Stimulated activated naive B cell treated with anti-CD40 and anti-IgM and Interleukin-4, amounts not matched to agents 10 μg/mL and 1 μg/mL and 100 μg/mL, for 72 hours (primary cell): ENCODE results near the gene ZPR1.
A peak's percentile ranks its signal among the peaks of the same experiment; 100 is the strongest.
"Not testable (repeated sequence)": the region's sequence is repeated elsewhere in the genome, so short reads cannot be mapped to it uniquely, and the experiment has no call there.

ENCODE experiments used
- ATAC-seq, 2 donors: fragments of 150-1000 bp; cut with Tn5 transposase; replicated peaks; 2 replicates each; pipeline ENCODE4 v1.10.0; 2021; ENCODE audit warnings: moderate library complexity in 1 of 2
- DNase-seq: peaks from one replicate; pipeline ENCODE4 v3.0.0; 2021
- H3K27ac Mint-ChIP-seq: one replicate; pipeline ENCODE4 v1.8.0; 2022; ENCODE audit warnings: mild to moderate bottlenecking, mixed read lengths
- H3K27me3 Mint-ChIP-seq, 2 donors: one replicate each; pipeline ENCODE4 v1.8.0; 2022; ENCODE audit warnings: mixed read lengths in 2 of 2
- H3K36me3 Mint-ChIP-seq, 2 donors: one replicate each; pipeline ENCODE4 v1.8.0; 2022; ENCODE audit warnings: mixed read lengths in 2 of 2, mild to moderate bottlenecking in 1 of 2
- H3K4me1 Mint-ChIP-seq, 2 donors: one replicate each; pipeline ENCODE4 v1.8.0; 2022; ENCODE audit warnings: mixed read lengths in 2 of 2, mild to moderate bottlenecking in 1 of 2
- H3K4me3 Mint-ChIP-seq, 2 donors: one replicate each; pipeline ENCODE4 v1.8.0; 2022; ENCODE audit warnings: mild to moderate bottlenecking in 2 of 2, mixed read lengths in 2 of 2, moderate library complexity in 1 of 2
- H3K9me3 Mint-ChIP-seq, 2 donors: one replicate each; pipeline ENCODE4 v1.8.0; 2022; ENCODE audit warnings: mixed read lengths in 2 of 2, mild to moderate bottlenecking in 1 of 2

ZPR1 gene

GRCh38 chr11:116773203-116774097 lies 14.4 kb downstream of the ZPR1 start:
- peak; percentile 57 to 60 for ATAC-seq
- Mint-ChIP-seq H3K9me3 (no peaks in the 10 kb centered on the region), H3K4me1 (peaks cover 33 to 61% of the 10 kb centered on the region in 2 donors), H3K4me3 (peak overlapping the region; percentile 87 to 100), H3K36me3 (peaks cover 31 to 43% of the 10 kb centered on the region in 2 donors), H3K27ac (peak overlapping the region; percentile 100), H3K27me3 (no peaks in the 10 kb centered on the region)
- DNase-seq: no peak

GRCh38 chr11:116772443-116773202 lies 15.2 kb downstream of the ZPR1 start, which contains the start of gene BUD13:
Gene BUD13, minus strand, starts transcription at chr11:116772987. Its CDS starts 23 bp downstream, at chr11:116772964.
- H3K4me3 Mint-ChIP-seq: peak within 1 kb of the TSS; percentile 87 to 100
- peaks cover 29 to 55% of the 10 kb centered on the region in 2 donors for H3K4me1 Mint-ChIP-seq
- no peaks in the 10 kb centered on the region for H3K9me3 Mint-ChIP-seq
- H3K27ac Mint-ChIP-seq: peak within 1 kb of the TSS; percentile 100
- DNase-seq: peak; percentile 93
- H3K27me3 Mint-ChIP-seq: no peaks in the 10 kb centered on the region
- peaks cover 27 to 36% of the 10 kb centered on the region in 2 donors for H3K36me3 Mint-ChIP-seq
- peak; percentile 91 to 93 for ATAC-seq

- ATAC-seq: no peak
- Mint-ChIP-seq H3K36me3 (peaks cover 25 to 29% of the 10 kb centered on the region in 2 donors), H3K27ac (peak overlapping the region; percentile 100), H3K9me3 (no peaks in the 10 kb centered on the region), H3K4me3 (peak overlapping the region; percentile 87 to 100), H3K27me3 (no peaks in the 10 kb centered on the region), H3K4me1 (peaks cover 27 to 52% of the 10 kb centered on the region in 2 donors)
- no peak for DNase-seq
Measured at GRCh38 chr11:116771935-116772334, 15.9 kb downstream of the ZPR1 start.

- H3K4me3 Mint-ChIP-seq: no peak overlapping the region
- no peaks in the 10 kb centered on the region for H3K9me3 Mint-ChIP-seq
- no peaks in the 10 kb centered on the region for H3K27me3 Mint-ChIP-seq
- no peak for ATAC-seq
- DNase-seq: no peak
- no peak overlapping the region for H3K27ac Mint-ChIP-seq
- peaks cover 0 to 4% of the 10 kb centered on the region in 2 donors for H3K4me1 Mint-ChIP-seq
- peaks cover 23 to 47% of the 10 kb centered on the region in 2 donors for H3K36me3 Mint-ChIP-seq
Measured at GRCh38 chr11:116762132-116762531, 25.7 kb downstream of the ZPR1 start.

- not testable (repeated sequence) for H3K27ac Mint-ChIP-seq
- peaks cover 35 to 51% of the 10 kb centered on the region in 2 donors for H3K36me3 Mint-ChIP-seq
Measured at GRCh38 chr11:116756044-116756443, 31.8 kb downstream of the ZPR1 start.

GRCh38 chr11:116750070-116750718 lies 37.6 kb downstream of the ZPR1 start:
- Mint-ChIP-seq H3K9me3 (no peaks in the 10 kb centered on the region), H3K36me3 (peaks cover 25 to 39% of the 10 kb centered on the region in 2 donors), H3K4me1 (no peaks in the 10 kb centered on the region), H3K27me3 (no peaks in the 10 kb centered on the region), H3K27ac (no peak overlapping the region), H3K4me3 (no peak overlapping the region)
- DNase-seq (no peak), ATAC-seq (no peak)

More at GRCh38 chr11:116756044-116756443, 31.8 kb downstream of the ZPR1 start:
- not testable (repeated sequence) for DNase-seq, H3K9me3 Mint-ChIP-seq, H3K4me1 Mint-ChIP-seq, ATAC-seq, H3K27me3 Mint-ChIP-seq, H3K4me3 Mint-ChIP-seq

- no peak overlapping the region for H3K4me3 Mint-ChIP-seq
- ATAC-seq (no peak), DNase-seq (no peak)
- H3K36me3 Mint-ChIP-seq: peaks cover 14 to 24% of the 10 kb centered on the region in 2 donors
- H3K27me3 Mint-ChIP-seq: no peaks in the 10 kb centered on the region
- H3K9me3 Mint-ChIP-seq: no peaks in the 10 kb centered on the region
- no peak overlapping the region for H3K27ac Mint-ChIP-seq
- H3K4me1 Mint-ChIP-seq: peaks cover 0 to 3% of the 10 kb centered on the region in 2 donors
Measured at GRCh38 chr11:116742104-116742503, 45.7 kb downstream of the ZPR1 start.

GRCh38 chr11:116740741-116741140 lies 47.1 kb downstream of the ZPR1 start:
- Mint-ChIP-seq H3K9me3 (no peaks in the 10 kb centered on the region), H3K4me3 (no peak overlapping the region), H3K4me1 (peaks cover 0 to 3% of the 10 kb centered on the region in 2 donors), H3K27me3 (no peaks in the 10 kb centered on the region), H3K36me3 (peaks cover 11 to 25% of the 10 kb centered on the region in 2 donors), H3K27ac (no peak overlapping the region)
- DNase-seq: no peak
- ATAC-seq: no peak

GRCh38 chr11:116738975-116739374 lies 48.8 kb downstream of the ZPR1 start:
- Mint-ChIP-seq H3K9me3 (no peaks in the 10 kb centered on the region), H3K4me1 (peaks cover 6 to 7% of the 10 kb centered on the region in 2 donors), H3K4me3 (no peak overlapping the region), H3K36me3 (peaks cover 8 to 24% of the 10 kb centered on the region in 2 donors), H3K27me3 (no peaks in the 10 kb centered on the region), H3K27ac (no peak overlapping the region)
- no peak for ATAC-seq
- DNase-seq: no peak

GRCh38 chr11:116736763-116737162 lies 51.1 kb downstream of the ZPR1 start:
- Mint-ChIP-seq H3K27me3 (peaks cover 0 to 2% of the 10 kb centered on the region in 2 donors), H3K27ac (no peak overlapping the region), H3K9me3 (no peaks in the 10 kb centered on the region), H3K4me1 (peaks cover 22 to 25% of the 10 kb centered on the region in 2 donors), H3K36me3 (peaks cover 9 to 30% of the 10 kb centered on the region in 2 donors), H3K4me3 (no peak overlapping the region)
- DNase-seq: no peak
- ATAC-seq: no peak

GRCh38 chr11:116733969-116734508 lies 53.8 kb downstream of the ZPR1 start:
- Mint-ChIP-seq H3K27ac (no peak overlapping the region), H3K36me3 (peaks cover 9 to 17% of the 10 kb centered on the region in 2 donors), H3K9me3 (no peaks in the 10 kb centered on the region), H3K4me1 (peaks cover 19 to 25% of the 10 kb centered on the region in 2 donors), H3K27me3 (peaks cover 5 to 10% of the 10 kb centered on the region in 2 donors), H3K4me3 (no peak overlapping the region)
- peak; percentile 8 for DNase-seq
- peak in 1 of 2 donors; percentile 54 for ATAC-seq

- DNase-seq (peak; percentile 20), ATAC-seq (peak; percentile 68 to 82)
- peaks cover 19 to 25% of the 10 kb centered on the region in 2 donors for H3K4me1 Mint-ChIP-seq
- peak overlapping the region in 1 of 2 donors; percentile 62 for H3K4me3 Mint-ChIP-seq
- H3K27ac Mint-ChIP-seq: peak overlapping the region; percentile 84
- peaks cover 5 to 10% of the 10 kb centered on the region in 2 donors for H3K27me3 Mint-ChIP-seq
- peaks cover 6 to 17% of the 10 kb centered on the region in 2 donors for H3K36me3 Mint-ChIP-seq
- H3K9me3 Mint-ChIP-seq: no peaks in the 10 kb centered on the region
Measured at GRCh38 chr11:116733043-116733755, 54.6 kb downstream of the ZPR1 start.
